Uterus (tissue), 2 donors: ENCODE results near the gene ATXN7L1.

ENCODE experiments used
- CTCF ChIP-seq, 4 experiments: fragments of 200-600 bp in 2 of 4; fragments of 450-650 bp in 2 of 4; sonication (generic) in 2 of 4; IDR thresholded peaks; one replicate each; pipeline ENCODE4 v1.5.1; 2016 to 2019; ENCODE audit warnings: antibody characterized with exemption in 4 of 4, mild to moderate bottlenecking in 2 of 4, moderate library complexity in 1 of 4
- POLR2A ChIP-seq, 2 donors: fragments of 450-650 bp; IDR thresholded peaks; one replicate each; pipeline ENCODE4 v1.6.1; 2016; ENCODE audit warnings: antibody characterized with exemption in 2 of 2, mild to moderate bottlenecking in 1 of 2, moderate library complexity in 1 of 2

GRCh38 chr7:105803429-105803736, 73.0 kb downstream of the ATXN7L1 start:
- no peak for TF ChIP-seq CTCF (IDR thresholded peaks at IDR 0.05)
- no peak for TF ChIP-seq POLR2A (IDR thresholded peaks at IDR 0.05)
